WTC11 (cell line): ENCODE results near the gene GLE1.

Experiments used
- FOXP1 ChIP-seq: sonication (generic); formaldehyde crosslinking; IDR thresholded peaks from 2 replicates; pipeline ENCODE4 v1.8.0; 2022; ENCODE audit warnings: missing genetic modification reagents, mild to moderate bottlenecking, moderate library complexity, borderline replicate concordance
- ZNF416 ChIP-seq: fragments of 250-450 bp; sonication (Bioruptor Pico); IDR thresholded peaks from 2 replicates; pipeline ENCODE4 v1.9.0; 2021; ENCODE audit warnings: mild to moderate bottlenecking, inconsistent platforms
- TF ChIP-seq, protein P1 (sequence below): fragments of 200-600 bp; IDR thresholded peaks from 2 replicates; pipeline ENCODE4 v1.8.0; 2022; ENCODE audit warnings: antibody characterized with exemption

- TF ChIP-seq, protein P1, sequence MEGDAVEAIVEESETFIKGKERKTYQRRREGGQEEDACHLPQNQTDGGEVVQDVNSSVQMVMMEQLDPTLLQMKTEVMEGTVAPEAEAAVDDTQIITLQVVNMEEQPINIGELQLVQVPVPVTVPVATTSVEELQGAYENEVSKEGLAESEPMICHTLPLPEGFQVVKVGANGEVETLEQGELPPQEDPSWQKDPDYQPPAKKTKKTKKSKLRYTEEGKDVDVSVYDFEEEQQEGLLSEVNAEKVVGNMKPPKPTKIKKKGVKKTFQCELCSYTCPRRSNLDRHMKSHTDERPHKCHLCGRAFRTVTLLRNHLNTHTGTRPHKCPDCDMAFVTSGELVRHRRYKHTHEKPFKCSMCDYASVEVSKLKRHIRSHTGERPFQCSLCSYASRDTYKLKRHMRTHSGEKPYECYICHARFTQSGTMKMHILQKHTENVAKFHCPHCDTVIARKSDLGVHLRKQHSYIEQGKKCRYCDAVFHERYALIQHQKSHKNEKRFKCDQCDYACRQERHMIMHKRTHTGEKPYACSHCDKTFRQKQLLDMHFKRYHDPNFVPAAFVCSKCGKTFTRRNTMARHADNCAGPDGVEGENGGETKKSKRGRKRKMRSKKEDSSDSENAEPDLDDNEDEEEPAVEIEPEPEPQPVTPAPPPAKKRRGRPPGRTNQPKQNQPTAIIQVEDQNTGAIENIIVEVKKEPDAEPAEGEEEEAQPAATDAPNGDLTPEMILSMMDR = no peak
- TF ChIP-seq ZNF416 (CRISPR knock-in tag) (no peak), FOXP1 (CRISPR knock-in tag) (no peak)
Measured at GRCh38 chr9:128470560-128470959, 34.0 kb upstream of the GLE1 start.
